GM20431 (cell line): ENCODE data around the gene DNLZ.
"Not testable (repeated sequence)": the region's sequence is repeated elsewhere in the genome, so short reads cannot be mapped to it uniquely, and the experiment has no call there.

Experiments
- in situ Hi-C: fragments of 300-500 bp; cut with MseI, MboI; formaldehyde crosslinking; loops from one replicate; pipeline ENCODE4 v1.15.0; 2020; ENCODE audit warnings: low sequenced_read_pairs; ENCODE audit not compliant: unreplicated experiment

DNLZ gene

GRCh38 chr9:136363949-136364748, 605 bp upstream of the DNLZ start:
- in situ Hi-C loops: no loop called here

GRCh38 chr9:136362450-136362784, 1.1 kb downstream of the DNLZ start:
- in situ Hi-C loops: no loop called here

GRCh38 chr9:136361754-136362449, 1.6 kb downstream of the DNLZ start:
- in situ Hi-C loops: no loop called here

- in situ Hi-C loops: no loop called here
Measured at GRCh38 chr9:136361047-136361753, 2.3 kb downstream of the DNLZ start.

- in situ Hi-C loops: no loop called here
Measured at GRCh38 chr9:136359774-136360718, 3.5 kb downstream of the DNLZ start.

GRCh38 chr9:136358888-136359287, 4.7 kb downstream of the DNLZ start:
- in situ Hi-C loops: no loop called here

GRCh38 chr9:136358016-136358415, 5.5 kb downstream of the DNLZ start:
- in situ Hi-C loops: no loop called here

GRCh38 chr9:136357202-136357725, 6.3 kb downstream of the DNLZ start:
- in situ Hi-C loops: no loop called here

GRCh38 chr9:136355616-136356557, 7.7 kb downstream of the DNLZ start:
- in situ Hi-C loops: no loop called here

GRCh38 chr9:136354592-136355085, 8.9 kb downstream of the DNLZ start:
- in situ Hi-C loops: no loop called here

GRCh38 chr9:136353757-136354488, 9.6 kb downstream of the DNLZ start:
- in situ Hi-C loops: no loop called here

GRCh38 chr9:136353088-136353487, 10.5 kb downstream of the DNLZ start:
- in situ Hi-C loops: no loop called here

- in situ Hi-C loops: no loop called here
Measured at GRCh38 chr9:136352682-136353081, 10.9 kb downstream of the DNLZ start.

GRCh38 chr9:136351868-136352267, 11.7 kb downstream of the DNLZ start:
- in situ Hi-C loops: not testable (repeated sequence)

GRCh38 chr9:136351252-136351800, 12.2 kb downstream of the DNLZ start:
- in situ Hi-C loops: no loop called here

GRCh38 chr9:136349546-136349945, 14.0 kb downstream of the DNLZ start:
- in situ Hi-C loops: no loop called here

GRCh38 chr9:136348691-136349090, 14.9 kb downstream of the DNLZ start:
- in situ Hi-C loops: no loop called here
